Right hindlimb (tissue), 1 donor: Measurements from ENCODE around the gene TBR1.

ENCODE experiments used
- DNase-seq: peaks from one replicate; pipeline ENCODE4 v3.0.0-alpha.2; 2018

Gene TBR1

GRCh38 chr2:161415987-161416707 lies at the start of gene TBR1:
TBR1 (plus strand) TSS chr2:161416297; CDS start chr2:161416411, 114 bp downstream.
- no peak for DNase-seq

GRCh38 chr2:161367675-161368074 lies 48.4 kb upstream of the TBR1 start:
- no peak for DNase-seq

- DNase-seq, result no peak
Observed at GRCh38 chr2:161369311-161369710, 46.8 kb upstream of the TBR1 start.

- DNase-seq, result no peak
Observed at GRCh38 chr2:161370981-161371380, 45.1 kb upstream of the TBR1 start.

- DNase-seq, result no peak
Observed at GRCh38 chr2:161371869-161372268, 44.2 kb upstream of the TBR1 start.

- DNase-seq, result no peak
Observed at GRCh38 chr2:161373942-161374341, 42.2 kb upstream of the TBR1 start.

GRCh38 chr2:161374446-161374845 lies 41.7 kb upstream of the TBR1 start:
- no peak for DNase-seq

- DNase-seq, result no peak
Observed at GRCh38 chr2:161379740-161380139, 36.4 kb upstream of the TBR1 start.

GRCh38 chr2:161381546-161381945 lies 34.6 kb upstream of the TBR1 start:
- no peak for DNase-seq

GRCh38 chr2:161382747-161383146 lies 33.4 kb upstream of the TBR1 start:
- DNase-seq, result no peak

- DNase-seq, result no peak
Observed at GRCh38 chr2:161384864-161385263, 31.2 kb upstream of the TBR1 start.

GRCh38 chr2:161386228-161386824 lies 29.8 kb upstream of the TBR1 start:
- DNase-seq, result no peak

GRCh38 chr2:161388146-161388779 lies 27.8 kb upstream of the TBR1 start:
- no peak for DNase-seq

- no peak for DNase-seq
Observed at GRCh38 chr2:161391737-161392506, 24.2 kb upstream of the TBR1 start.

- DNase-seq, result no peak
Observed at GRCh38 chr2:161400076-161400475, 16.0 kb upstream of the TBR1 start.

GRCh38 chr2:161402297-161402696 lies 13.8 kb upstream of the TBR1 start:
- no peak for DNase-seq

GRCh38 chr2:161406316-161406715 lies 9.8 kb upstream of the TBR1 start:
- DNase-seq, result no peak

- DNase-seq, result no peak
Observed at GRCh38 chr2:161407597-161407996, 8.5 kb upstream of the TBR1 start.

GRCh38 chr2:161409308-161409907 lies 6.7 kb upstream of the TBR1 start:
- no peak for DNase-seq

GRCh38 chr2:161412346-161412745 lies 3.8 kb upstream of the TBR1 start:
- no peak for DNase-seq

- peak; percentile 54 for DNase-seq
Observed at GRCh38 chr2:161414042-161415033, 1.8 kb upstream of the TBR1 start.
